SIG-M5 treated with dmso at 0.1 percent for 504 hours (cell line): ENCODE data around the gene FAHD2A.
"Not testable (repeated sequence)": the region's sequence is repeated elsewhere in the genome, so short reads cannot be mapped to it uniquely, and the experiment has no call there.

Experiments
- DNase-seq: peaks from one replicate; lab custom pipeline; 2025; ENCODE audit not compliant: unreplicated experiment; lab: John Stamatoyannopoulos, UW

Gene FAHD2A

GRCh38 chr2:95433373-95433772 lies 30.9 kb downstream of the FAHD2A start:
- DNase-seq: not testable (repeated sequence)

- DNase-seq: not testable (repeated sequence)
Measured at GRCh38 chr2:95433973-95434372, 31.5 kb downstream of the FAHD2A start.

GRCh38 chr2:95434507-95435076 lies 32.1 kb downstream of the FAHD2A start:
- DNase-seq: not testable (repeated sequence)

GRCh38 chr2:95435162-95435871 lies 32.8 kb downstream of the FAHD2A start:
- DNase-seq: not testable (repeated sequence)

- not testable (repeated sequence) for DNase-seq
Measured at GRCh38 chr2:95435872-95436209, 33.3 kb downstream of the FAHD2A start.

- not testable (repeated sequence) for DNase-seq
Measured at GRCh38 chr2:95442474-95443099, 40.1 kb downstream of the FAHD2A start.

- not testable (repeated sequence) for DNase-seq
Measured at GRCh38 chr2:95445317-95445716, 42.8 kb downstream of the FAHD2A start.

GRCh38 chr2:95463292-95463691 lies 60.8 kb downstream of the FAHD2A start:
- DNase-seq: not testable (repeated sequence)
